HL-60/S4 (cell line): ENCODE results near the gene GSE1.

Experiments used
- in situ Hi-C: fragments of 300-500 bp; cut with MboI; formaldehyde crosslinking; loops from 2 replicates; pipeline ENCODE4 v1.14.3; 2022; ENCODE audit warnings: low sequenced_read_pairs

Gene GSE1

GRCh38 chr16:85670840-85671239 is 57.7 kb downstream of the GSE1 start:
- in situ Hi-C loops = no loop called here

- in situ Hi-C loops = no loop called here
Measured at GRCh38 chr16:85673529-85674417, 60.7 kb downstream of the GSE1 start.

GRCh38 chr16:85674418-85674755 is 61.3 kb downstream of the GSE1 start:
- in situ Hi-C loops = no loop called here

- in situ Hi-C loops = loop anchor here (25.0 kb wide), 1 partner anchor 112 kb away; the partner anchor contains the start of genes COX4I1 and EMC8
Measured at GRCh38 chr16:85674828-85675227, 61.7 kb downstream of the GSE1 start.

- in situ Hi-C loops = loop anchor here (25.0 kb wide), 1 partner anchor 112 kb away; the partner anchor contains the start of genes COX4I1 and EMC8
Measured at GRCh38 chr16:85675251-85675874, 62.2 kb downstream of the GSE1 start.

GRCh38 chr16:85676466-85676865 is 63.3 kb downstream of the GSE1 start:
- in situ Hi-C loops = loop anchor here (25.0 kb wide), 1 partner anchor 111 kb away; the partner anchor contains the start of genes COX4I1 and EMC8

- in situ Hi-C loops = loop anchor here (25.0 kb wide), 1 partner anchor 110 kb away; the partner anchor contains the start of genes COX4I1 and EMC8
Measured at GRCh38 chr16:85677383-85677967, 64.4 kb downstream of the GSE1 start.

GRCh38 chr16:85678016-85678415 is 64.9 kb downstream of the GSE1 start:
- in situ Hi-C loops = loop anchor here (25.0 kb wide), 1 partner anchor 109 kb away; the partner anchor contains the start of genes COX4I1 and EMC8

- in situ Hi-C loops = loop anchor here (25.0 kb wide), 1 partner anchor 108 kb away; the partner anchor contains the start of genes COX4I1 and EMC8
Measured at GRCh38 chr16:85678821-85679220, 65.7 kb downstream of the GSE1 start.

GRCh38 chr16:85679870-85680269 is 66.7 kb downstream of the GSE1 start:
- in situ Hi-C loops = loop anchor here (25.0 kb wide), 1 partner anchor 107 kb away; the partner anchor contains the start of genes COX4I1 and EMC8

GRCh38 chr16:85680352-85680944 is 67.3 kb downstream of the GSE1 start:
- in situ Hi-C loops = loop anchor here (25.0 kb wide), 1 partner anchor 107 kb away; the partner anchor contains the start of genes COX4I1 and EMC8

GRCh38 chr16:85681255-85681654 is 68.1 kb downstream of the GSE1 start:
- in situ Hi-C loops = loop anchor here (25.0 kb wide), 1 partner anchor 106 kb away; the partner anchor contains the start of genes COX4I1 and EMC8

GRCh38 chr16:85682516-85682915 is 69.4 kb downstream of the GSE1 start:
- in situ Hi-C loops = loop anchor here (25.0 kb wide), 1 partner anchor 105 kb away; the partner anchor contains the start of genes COX4I1 and EMC8

- in situ Hi-C loops = loop anchor here (25.0 kb wide), 1 partner anchor 104 kb away; the partner anchor contains the start of genes COX4I1 and EMC8
Measured at GRCh38 chr16:85683363-85683762, 70.2 kb downstream of the GSE1 start.

GRCh38 chr16:85685251-85685650 is 72.1 kb downstream of the GSE1 start:
- in situ Hi-C loops = loop anchor here (25.0 kb wide), 1 partner anchor 102 kb away; the partner anchor contains the start of genes COX4I1 and EMC8

GRCh38 chr16:85686912-85687591 is 73.9 kb downstream of the GSE1 start:
- in situ Hi-C loops = loop anchor here (25.0 kb wide), 1 partner anchor 100 kb away; the partner anchor contains the start of genes COX4I1 and EMC8

- in situ Hi-C loops = loop anchor here (25.0 kb wide), 1 partner anchor 99 kb away; the partner anchor contains the start of genes COX4I1 and EMC8
Measured at GRCh38 chr16:85687651-85688471, 74.7 kb downstream of the GSE1 start.

GRCh38 chr16:85688586-85689284 is 75.6 kb downstream of the GSE1 start, which contains the start of gene GINS2:
Gene GINS2 (minus strand): TSS chr16:85688954. CDS start chr16:85688898, 56 bp downstream.
- in situ Hi-C loops = loop anchor here (25.0 kb wide), 1 partner anchor 99 kb away; the partner anchor contains the start of genes COX4I1 and EMC8
